GM23338 (cell line): ENCODE data around the gene TBC1D9B. TPM values are rescaled to one million over a fixed set of nuclear protein-coding genes. Genes with fewer than 3 reads are reported as not detected.

Experiments used
- ATAC-seq: fragments of 200-7000 bp; cut with Tn5 transposase; 3 replicates; pipeline ENCODE4 v1.9.1; 2020
- DNase-seq: peaks from one replicate; pipeline ENCODE4 v3.0.0-alpha.2; 2015; ENCODE audit warnings: low spot score
- H2AFZ ChIP-seq: fragments of 200-600 bp; sonication (generic); 2 replicates; pipeline ENCODE4 v1.8.0; 2016; ENCODE audit warnings: antibody characterized with exemption, mild to moderate bottlenecking, moderate library complexity
- H3F3A ChIP-seq: fragments of 200-600 bp; sonication (generic); replicated peaks from 2 replicates; pipeline ENCODE4 v1.8.0; 2017; ENCODE audit warnings: antibody characterized with exemption, mixed run types, low read depth
- H3K27ac ChIP-seq: fragments of 200-600 bp; sonication (generic); 2 replicates; pipeline ENCODE4 v1.6.1; 2016; ENCODE audit warnings: low read depth
- H3K27me3 ChIP-seq: fragments of 200-600 bp; sonication (generic); 2 replicates; pipeline ENCODE4 v1.8.0; 2016; ENCODE audit warnings: mild to moderate bottlenecking, mixed run types, moderate library complexity; ENCODE audit not compliant: insufficient read depth
- H3K36me3 ChIP-seq: fragments of 200-600 bp; sonication (generic); 2 replicates; pipeline ENCODE4 v1.8.0; 2016; ENCODE audit warnings: mild to moderate bottlenecking; ENCODE audit not compliant: insufficient read depth
- H3K4me1 ChIP-seq: fragments of 200-600 bp; sonication (generic); 2 replicates; pipeline ENCODE4 v1.8.0; 2016; ENCODE audit warnings: mild to moderate bottlenecking, moderate library complexity; ENCODE audit not compliant: insufficient read depth
- H3K4me2 ChIP-seq: fragments of 200-600 bp; sonication (generic); 2 replicates; pipeline ENCODE4 v1.7.1; 2017; ENCODE audit warnings: mixed run types
- H3K4me3 ChIP-seq: fragments of 200-600 bp; sonication (generic); 2 replicates; pipeline ENCODE4 v1.6.1; 2016; ENCODE audit warnings: mixed run types
- H3K79me2 ChIP-seq: fragments of 200-600 bp; sonication (generic); replicated peaks from 2 replicates; pipeline ENCODE4 v1.8.0; 2017; ENCODE audit warnings: mild to moderate bottlenecking; ENCODE audit not compliant: insufficient read depth
- H3K9me2 ChIP-seq: fragments of 200-600 bp; sonication (generic); 2 replicates; pipeline ENCODE4 v1.8.0; 2017; ENCODE audit not compliant: insufficient read depth
- H4K20me1 ChIP-seq: fragments of 200-600 bp; sonication (generic); replicated peaks from 2 replicates; pipeline ENCODE4 v1.8.0; 2017; ENCODE audit warnings: mild to moderate bottlenecking; ENCODE audit not compliant: insufficient read depth
- H3K27ac Mint-ChIP-seq: 2 replicates; pipeline ENCODE4 v1.8.0; 2020; ENCODE audit warnings: inconsistent platforms, mild to moderate bottlenecking, moderate library complexity, mixed read lengths
- H3K27me3 Mint-ChIP-seq: 3 replicates; pipeline ENCODE4 v1.8.0; 2022; ENCODE audit warnings: low read depth, mild to moderate bottlenecking, moderate library complexity, mixed read lengths, inconsistent platforms; ENCODE audit not compliant: insufficient read depth, poor library complexity
- H3K36me3 Mint-ChIP-seq: 3 replicates; pipeline ENCODE4 v1.8.0; 2021; ENCODE audit warnings: low read depth, mild to moderate bottlenecking, inconsistent platforms, moderate library complexity, mixed read lengths
- H3K4me1 Mint-ChIP-seq: 3 replicates; pipeline ENCODE4 v1.8.0; 2020; ENCODE audit warnings: mild to moderate bottlenecking, inconsistent platforms, mixed read lengths
- H3K4me3 Mint-ChIP-seq: 3 replicates; pipeline ENCODE4 v1.8.0; 2021; ENCODE audit warnings: moderate library complexity, mild to moderate bottlenecking, inconsistent platforms, mixed read lengths
- H3K9me3 Mint-ChIP-seq: 3 replicates; pipeline ENCODE4 v1.8.0; 2020; ENCODE audit warnings: moderate library complexity, mild to moderate bottlenecking, inconsistent platforms, mixed read lengths
- CREB1 ChIP-seq: fragments of 250-450 bp; sonication (Bioruptor Pico); IDR thresholded peaks from 2 replicates; pipeline ENCODE4 v1.5.0; 2020; ENCODE audit warnings: low read depth, mild to moderate bottlenecking, moderate library complexity
- ETS1 ChIP-seq: IDR thresholded peaks from 2 replicates; pipeline ENCODE4 v1.6.1; 2016; ENCODE audit warnings: antibody characterized with exemption
- EZH2 ChIP-seq: fragments of 200-600 bp; sonication (generic); IDR thresholded peaks from one replicate; pipeline ENCODE4 v1.8.0; 2017; ENCODE audit warnings: antibody characterized with exemption, mild to moderate bottlenecking, low read depth; ENCODE audit not compliant: unreplicated experiment
- EZH2phosphoT487 ChIP-seq: fragments of 200-600 bp; sonication (generic); IDR thresholded peaks from one replicate; pipeline ENCODE4 v1.8.1; 2018; ENCODE audit warnings: antibody characterized with exemption; ENCODE audit not compliant: unreplicated experiment
- JUNB ChIP-seq: IDR thresholded peaks from one replicate; pipeline ENCODE4 v1.6.1; 2016; ENCODE audit warnings: antibody characterized with exemption; ENCODE audit not compliant: unreplicated experiment
- NANOG ChIP-seq: IDR thresholded peaks from 2 replicates; pipeline ENCODE4 v1.6.1; 2016; ENCODE audit warnings: antibody characterized with exemption, borderline replicate concordance
- POLR2AphosphoS5 ChIP-seq: IDR thresholded peaks from 2 replicates; pipeline ENCODE4 v1.6.1; 2016; ENCODE audit warnings: antibody characterized with exemption, low read depth
- REST ChIP-seq: IDR thresholded peaks from one replicate; pipeline ENCODE4 v1.6.1; 2018; ENCODE audit warnings: antibody characterized with exemption; ENCODE audit not compliant: unreplicated experiment
- STAT1 ChIP-seq: IDR thresholded peaks from one replicate; pipeline ENCODE4 v1.6.1; 2016; ENCODE audit warnings: antibody characterized with exemption; ENCODE audit not compliant: unreplicated experiment
- ZNF114 ChIP-seq: fragments of 250-450 bp; sonication (Bioruptor Pico); IDR thresholded peaks from 2 replicates; pipeline ENCODE4 v1.5.0; 2020; ENCODE audit warnings: mild to moderate bottlenecking, moderate library complexity
- ZNF331 ChIP-seq: fragments of 250-450 bp; sonication (Bioruptor Pico); IDR thresholded peaks from 2 replicates; pipeline ENCODE4 v1.5.0; 2020; ENCODE audit warnings: low read depth, mild to moderate bottlenecking, moderate library complexity
- ZNF462 ChIP-seq: fragments of 250-450 bp; sonication (Bioruptor Pico); IDR thresholded peaks from 2 replicates; pipeline ENCODE4 v1.5.0; 2020; ENCODE audit warnings: mild to moderate bottlenecking, moderate library complexity
- polyA plus RNA-seq: library from polyadenylated mRNA; unstranded; fragments of >200 nt; fragmentation: Nextera tagmentation; extraction: Ambion mirVana; gene quantifications from 2 replicates; pipeline ENCODE4 v1.2.1, GENCODE V29; 2016
- total RNA-seq: library from RNA; depleted of rRNA; stranded (reverse); fragments of >200 nt; shearing (Covaris generic); gene quantifications from 2 replicates; pipeline ENCODE4 v1.2.3, GENCODE V29; 2014

The TBC1D9B gene
- total and polyA plus RNA-seq, 2 experiments from 2014 or later, result 19.0 to 38.0 TPM

GRCh38 chr5:179818746-179819295 is 88.9 kb downstream of the TBC1D9B start (continued):
- TF ChIP-seq ZNF462 (CRISPR knock-in tag), result no peak
- no peak for TF ChIP-seq STAT1
- TF ChIP-seq EZH2, result no peak
- no peak for TF ChIP-seq NANOG
- no peak for TF ChIP-seq EZH2phosphoT487
- TF ChIP-seq CREB1 (CRISPR knock-in tag), result peak; percentile 81

GRCh38 chr5:179817890-179818745 is 89.6 kb downstream of the TBC1D9B start:
- Histone ChIP-seq H3K4me1 (peaks cover 40% of the 10 kb centered on the region), H3K4me2 (peak overlapping the region; percentile 83), H3K4me3 (peak overlapping the region; percentile 51), H4K20me1 (peaks cover 11% of the 10 kb centered on the region), H3K9me2 (no peaks in the 10 kb centered on the region), H3K27me3 (peaks cover 12% of the 10 kb centered on the region; the same call in 1 of the 2 replicates), H2AFZ (no peak overlapping the region), H3K36me3 (peaks cover 4% of the 10 kb centered on the region; the same call in 1 of the 2 replicates), H3K27ac (no peak overlapping the region), H3K79me2 (peaks cover 21% of the 10 kb centered on the region), H3F3A (peaks cover 31% of the 10 kb centered on the region)
- H3K4me3 Mint-ChIP-seq, result peak overlapping the region; percentile 64
- peaks cover 41% of the 10 kb centered on the region for H3K4me1 Mint-ChIP-seq
- H3K27me3 Mint-ChIP-seq, result peaks cover 34% of the 10 kb centered on the region
- ATAC-seq (no peak), DNase-seq (no peak)
- peak overlapping the region; percentile 32; the same call in 1 of the 2 replicates for H3K27ac Mint-ChIP-seq
- peaks cover 29% of the 10 kb centered on the region for H3K36me3 Mint-ChIP-seq
- no peaks in the 10 kb centered on the region for H3K9me3 Mint-ChIP-seq
- TF ChIP-seq NANOG, result no peak
- TF ChIP-seq STAT1, result no peak
- no peak for TF ChIP-seq ETS1
- no peak for TF ChIP-seq ZNF114 (CRISPR knock-in tag)
- TF ChIP-seq ZNF331 (CRISPR knock-in tag), result no peak
- TF ChIP-seq EZH2phosphoT487, result no peak
- TF ChIP-seq EZH2, result no peak
- TF ChIP-seq POLR2AphosphoS5, result no peak
- no peak for TF ChIP-seq REST
- TF ChIP-seq JUNB, result no peak
